K562 (cell line): ENCODE results near the gene EHD2. TPM values are rescaled to one million over a fixed set of nuclear protein-coding genes. Genes with fewer than 3 reads are reported as not detected.

ENCODE experiments used
- ARNT ChIP-seq, 2 experiments: fragments of 450-650 bp; IDR thresholded peaks; 2 replicates each; pipeline ENCODE4 v1.6.1; 2016; ENCODE audit warnings: mild to moderate bottlenecking in 1 of 2
- CCNT2 ChIP-seq: IDR thresholded peaks from 2 replicates; pipeline ENCODE4 v1.6.1; 2011; ENCODE audit warnings: borderline replicate concordance, low read depth, mild to moderate bottlenecking, moderate library complexity, mixed read lengths, low read length; ENCODE audit not compliant: insufficient read length; ENCODE audit errors: extremely low read depth
- CREB3L1 ChIP-seq: fragments of 450-650 bp; IDR thresholded peaks from 2 replicates; pipeline ENCODE4 v1.6.1; 2014; ENCODE audit warnings: low read depth, mild to moderate bottlenecking, moderate library complexity, borderline replicate concordance
- HDAC1 ChIP-seq, 2 experiments: fragments of 450-650 bp; IDR thresholded peaks; 2 replicates each; pipeline ENCODE4 v1.6.1; 2016 to 2017; ENCODE audit warnings: inconsistent platforms in 1 of 2, mild to moderate bottlenecking in 1 of 2, moderate library complexity in 1 of 2
- MAFK ChIP-seq: IDR thresholded peaks from 2 replicates; pipeline ENCODE4 v1.6.1; 2011; ENCODE audit warnings: low read length, improper control_type of control experiment
- MEF2A ChIP-seq: IDR thresholded peaks from 2 replicates; pipeline ENCODE4 v1.6.1; 2011; ENCODE audit warnings: low read depth, mild to moderate bottlenecking, low read length, moderate library complexity; ENCODE audit not compliant: control insufficient read depth
- NCOA2 ChIP-seq, 2 experiments: fragments of 450-650 bp; IDR thresholded peaks; 2 replicates each; pipeline ENCODE4 v1.6.1; 2018; ENCODE audit warnings: mild to moderate bottlenecking in 2 of 2, moderate library complexity in 1 of 2; ENCODE audit not compliant: partially characterized antibody in 2 of 2
- ZHX1 ChIP-seq: fragments of 150-350 bp; conservative IDR thresholded peaks from 2 replicates; pipeline ENCODE4 v1.6.1; 2014; ENCODE audit warnings: low read length
- ZKSCAN8 ChIP-seq: fragments of 200-800 bp; sonication (Bioruptor generic); IDR thresholded peaks from 2 replicates; pipeline ENCODE4 v1.6.1; 2016; ENCODE audit warnings: missing genetic modification characterization, missing compliant biosample characterization
- ZNF217 ChIP-seq: sonication (generic); formaldehyde crosslinking; IDR thresholded peaks from 2 replicates; pipeline ENCODE4 v1.8.0; 2022; ENCODE audit warnings: mild to moderate bottlenecking, missing genetic modification reagents
- ZNF592 ChIP-seq: fragments of 450-650 bp; IDR thresholded peaks from 2 replicates; pipeline ENCODE4 v1.6.1; 2017; ENCODE audit warnings: antibody characterized with exemption, mild to moderate bottlenecking
- polyA plus RNA-seq, 8 experiments: library from polyadenylated mRNA; depleted of rRNA in 4 of 8; stranded (reverse) in 5 of 8; unstranded in 3 of 8; fragments of >200 nt; fragmentation: Nextera tagmentation in 2 of 8; fragmentation: Illumina TruSeq in 1 of 8; extraction: Ambion mirVana in 2 of 8; extraction: Trizol in 1 of 8; gene quantifications; 2 replicates each; pipeline versions ENCODE4 v1.2.1 to v1.2.3, GENCODE V29; 2011 to 2014; ENCODE audit warnings: inconsistent platforms in 1 of 8, missing spikeins in 1 of 8
- total RNA-seq, 7 experiments: library from RNA; depleted of rRNA in 6 of 7; stranded (reverse); fragments of >200 nt in 6 of 7; fragmentation: Illumina TruSeq in 2 of 7; extraction: Trizol in 2 of 7; gene quantifications; 2 replicates each; pipeline versions ENCODE4 v1.2.1 to v1.2.3, GENCODE V29; 2011 to 2021; ENCODE audit warnings: low replicate concordance in 1 of 7
- TF ChIP-seq, protein P1 (sequence below), 2 experiments: fragments of 450-650 bp; IDR thresholded peaks; 2 replicates each; pipeline ENCODE4 v1.6.1; 2018; ENCODE audit warnings: mild to moderate bottlenecking in 2 of 2, low read depth in 1 of 2; ENCODE audit not compliant: partially characterized antibody in 2 of 2

The EHD2 gene
- total and polyA plus RNA-seq, 9 of the 15 experiments (the other 6 are each of a cell fraction or from before 2014, with no cell fraction given) = 1.7 to 32.2 (median 3.0) TPM

DNA sequence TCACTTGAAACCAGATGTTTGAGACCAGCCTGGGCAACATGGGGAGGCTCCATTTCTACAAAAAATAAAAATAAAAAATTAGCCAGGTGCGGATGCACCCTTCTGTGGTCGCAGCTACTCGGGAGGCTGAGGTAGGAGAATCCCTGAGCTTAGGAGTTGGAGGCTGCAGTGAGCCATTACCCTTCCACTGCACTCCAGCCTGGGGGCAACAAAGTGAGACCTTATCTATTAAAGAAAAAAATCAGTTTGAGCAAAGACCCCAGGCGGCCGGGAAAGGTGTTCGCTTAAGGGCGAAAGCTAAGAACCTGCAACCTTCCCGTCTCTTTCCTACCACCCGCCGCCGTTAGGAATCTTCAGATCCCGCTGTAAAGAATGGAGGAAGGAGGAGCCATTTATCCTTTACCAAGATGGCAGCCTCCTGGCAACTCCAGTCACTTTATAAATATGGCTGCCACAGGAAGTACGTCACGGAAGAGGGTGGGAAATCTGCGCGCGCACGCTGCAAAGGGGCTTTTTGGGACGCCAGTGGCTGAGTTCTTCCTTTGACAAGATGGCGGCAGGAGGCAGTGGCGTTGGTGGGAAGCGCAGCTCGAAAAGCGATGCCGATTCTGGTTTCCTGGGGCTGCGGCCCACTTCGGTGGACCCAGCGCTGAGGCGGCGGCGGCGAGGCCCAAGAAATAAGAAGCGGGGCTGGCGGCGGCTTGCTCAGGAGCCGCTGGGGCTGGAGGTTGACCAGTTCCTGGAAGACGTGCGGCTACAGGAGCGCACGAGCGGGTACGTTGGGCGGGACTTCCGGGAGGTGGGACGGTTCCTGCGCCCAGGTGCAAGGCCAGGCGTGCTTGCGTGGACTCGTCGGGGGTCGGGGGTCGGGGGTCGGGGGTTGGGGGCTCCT is 32.0 kb downstream of the EHD2 start, which contains the start of gene NOP53 (continued):
- TF ChIP-seq ZNF592 (peak; percentile 51; the same call in 1 of the 2 replicates), MAFK (no peak), ZHX1 (peak; percentile 80), CREB3L1 (peak; percentile 73), ZKSCAN8 (no peak), MEF2A (no peak), NCOA2 (IDR thresholded peaks at IDR 0.05; ENCODE audit: partially characterized antibody in 2 of 2) (no peak), ZNF217 (CRISPR knock-in tag) (no peak), ARNT (IDR thresholded peaks at IDR 0.05) (0 out of 4 replicates have a peak, but pooled peaks of 1 of the 2 experiments have one; percentile 31), HDAC1 (IDR thresholded peaks at IDR 0.05) (peak in 1 of 2 experiments; percentile 93; a peak in 2 of 4 replicates), CCNT2 (peak; percentile 47)
- TF ChIP-seq, protein P1, sequence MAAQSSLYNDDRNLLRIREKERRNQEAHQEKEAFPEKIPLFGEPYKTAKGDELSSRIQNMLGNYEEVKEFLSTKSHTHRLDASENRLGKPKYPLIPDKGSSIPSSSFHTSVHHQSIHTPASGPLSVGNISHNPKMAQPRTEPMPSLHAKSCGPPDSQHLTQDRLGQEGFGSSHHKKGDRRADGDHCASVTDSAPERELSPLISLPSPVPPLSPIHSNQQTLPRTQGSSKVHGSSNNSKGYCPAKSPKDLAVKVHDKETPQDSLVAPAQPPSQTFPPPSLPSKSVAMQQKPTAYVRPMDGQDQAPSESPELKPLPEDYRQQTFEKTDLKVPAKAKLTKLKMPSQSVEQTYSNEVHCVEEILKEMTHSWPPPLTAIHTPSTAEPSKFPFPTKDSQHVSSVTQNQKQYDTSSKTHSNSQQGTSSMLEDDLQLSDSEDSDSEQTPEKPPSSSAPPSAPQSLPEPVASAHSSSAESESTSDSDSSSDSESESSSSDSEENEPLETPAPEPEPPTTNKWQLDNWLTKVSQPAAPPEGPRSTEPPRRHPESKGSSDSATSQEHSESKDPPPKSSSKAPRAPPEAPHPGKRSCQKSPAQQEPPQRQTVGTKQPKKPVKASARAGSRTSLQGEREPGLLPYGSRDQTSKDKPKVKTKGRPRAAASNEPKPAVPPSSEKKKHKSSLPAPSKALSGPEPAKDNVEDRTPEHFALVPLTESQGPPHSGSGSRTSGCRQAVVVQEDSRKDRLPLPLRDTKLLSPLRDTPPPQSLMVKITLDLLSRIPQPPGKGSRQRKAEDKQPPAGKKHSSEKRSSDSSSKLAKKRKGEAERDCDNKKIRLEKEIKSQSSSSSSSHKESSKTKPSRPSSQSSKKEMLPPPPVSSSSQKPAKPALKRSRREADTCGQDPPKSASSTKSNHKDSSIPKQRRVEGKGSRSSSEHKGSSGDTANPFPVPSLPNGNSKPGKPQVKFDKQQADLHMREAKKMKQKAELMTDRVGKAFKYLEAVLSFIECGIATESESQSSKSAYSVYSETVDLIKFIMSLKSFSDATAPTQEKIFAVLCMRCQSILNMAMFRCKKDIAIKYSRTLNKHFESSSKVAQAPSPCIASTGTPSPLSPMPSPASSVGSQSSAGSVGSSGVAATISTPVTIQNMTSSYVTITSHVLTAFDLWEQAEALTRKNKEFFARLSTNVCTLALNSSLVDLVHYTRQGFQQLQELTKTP (IDR thresholded peaks at IDR 0.05; ENCODE audit: low read depth in 1 of 2, partially characterized antibody in 2 of 2) = peak in 1 of 2 experiments; percentile 38
